ENCODE measurements around the gene PRR29.

Gene PRR29

GRCh38 chr17:64007838-64008282, 9.7 kb downstream of the PRR29 start:
- H3K4me3 ChIP-seq (ENCODE audit: low read depth, low read length) = no peak overlapping the region
- DNase-seq (ENCODE audit: low read depth) = no peak
- no peak for TF ChIP-seq CTCF (IDR thresholded peaks at IDR 0.05; ENCODE audit: low read depth, low read length, missing control alignments)

DNA sequence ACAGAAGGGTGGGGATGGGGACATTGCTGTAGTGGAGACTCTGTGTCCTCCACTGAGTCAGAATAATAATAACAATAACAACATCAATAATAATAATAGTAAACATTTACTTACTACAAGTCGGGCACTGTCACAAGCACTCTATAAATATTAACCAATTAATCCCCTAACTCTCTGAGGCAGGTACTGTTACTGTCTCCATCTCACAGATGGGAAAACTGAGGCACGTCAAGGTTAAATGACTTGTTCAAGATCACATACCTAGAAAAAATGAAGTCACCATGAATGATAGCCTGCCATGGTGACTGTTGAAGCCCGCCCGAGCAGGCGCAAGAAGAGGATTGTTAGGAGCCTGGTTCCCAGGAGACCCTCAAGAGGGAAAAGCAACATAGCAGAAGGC, 10.2 kb downstream of the PRR29 start:
- H3K4me3 ChIP-seq (ENCODE audit: low read depth, low read length) = no peak overlapping the region
- TF ChIP-seq CTCF (IDR thresholded peaks at IDR 0.05; ENCODE audit: low read depth, low read length, missing control alignments) = no peak
- no peak for DNase-seq (ENCODE audit: low read depth)

DNA sequence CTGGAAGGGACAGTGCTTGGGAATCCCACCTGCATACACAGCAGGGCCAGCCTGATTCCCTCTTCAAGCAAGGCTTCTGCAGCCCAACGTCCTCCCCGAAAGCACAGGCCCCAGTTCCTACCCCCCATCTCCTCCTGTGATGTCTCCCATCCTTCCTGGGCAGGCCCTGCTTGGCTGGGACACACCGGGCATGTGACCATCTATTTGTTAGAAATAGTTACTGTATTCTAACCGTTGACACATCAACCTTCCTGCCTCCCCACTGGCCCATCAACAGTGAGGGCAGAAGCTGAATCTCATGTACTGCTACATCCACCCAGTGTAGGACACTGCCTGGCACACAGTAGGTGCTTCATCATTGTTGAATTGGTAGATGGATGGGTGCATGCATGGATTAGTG, 10.7 kb downstream of the PRR29 start:
- DNase-seq (ENCODE audit: low read depth) = no peak
- no peak for TF ChIP-seq CTCF (IDR thresholded peaks at IDR 0.05; ENCODE audit: low read depth, low read length, missing control alignments)
- H3K4me3 ChIP-seq (ENCODE audit: low read depth, low read length) = no peak overlapping the region

DNA sequence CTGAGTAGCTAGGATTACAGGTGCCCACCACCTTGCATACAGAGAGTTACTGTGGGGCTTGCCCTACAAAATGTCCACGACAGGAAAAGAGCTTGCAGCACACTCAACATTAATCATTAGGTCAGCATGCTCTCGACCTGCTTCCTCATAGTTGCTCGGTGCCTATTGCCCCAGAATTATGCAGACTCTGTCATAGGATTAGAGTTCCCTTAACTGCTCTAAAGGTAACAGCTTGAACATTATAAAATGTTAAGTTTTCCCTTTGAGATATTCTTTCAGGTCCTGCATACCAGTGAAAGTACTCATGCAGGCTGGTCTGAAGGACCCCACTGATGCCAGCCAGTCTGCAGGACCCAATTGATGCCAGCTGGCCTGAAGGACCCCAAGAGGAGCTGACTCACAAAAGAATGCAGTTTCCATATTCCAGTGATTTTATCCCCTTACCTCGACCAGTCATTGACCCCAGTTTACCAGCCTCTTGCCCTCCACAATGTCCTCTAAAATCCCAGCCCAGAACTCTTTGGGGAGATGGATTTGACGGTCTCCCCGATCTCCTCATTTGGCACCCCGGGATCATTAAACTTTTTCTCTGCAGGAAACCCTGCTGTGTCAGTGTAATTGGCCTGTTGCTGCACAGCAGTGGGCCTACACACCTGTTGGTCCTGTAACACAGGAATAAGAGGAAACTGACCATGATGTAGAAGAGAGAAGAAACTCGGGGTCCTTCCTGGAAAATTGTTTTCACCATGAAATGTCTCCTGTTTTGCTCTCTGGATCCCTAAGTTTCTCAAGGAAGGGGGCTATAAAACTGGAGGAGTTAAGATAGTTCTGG, 11.6 kb downstream of the PRR29 start:
- no peak for TF ChIP-seq CTCF (IDR thresholded peaks at IDR 0.05; ENCODE audit: low read depth, low read length, missing control alignments)
- no peak for DNase-seq (ENCODE audit: low read depth)
- no peak overlapping the region for H3K4me3 ChIP-seq (ENCODE audit: low read depth, low read length)

- no peak for TF ChIP-seq CTCF (IDR thresholded peaks at IDR 0.05; ENCODE audit: low read depth, low read length, missing control alignments)
- no peak overlapping the region for H3K4me3 ChIP-seq (ENCODE audit: low read depth, low read length)
- no peak for DNase-seq (ENCODE audit: low read depth)
Observed at GRCh38 chr17:64015447-64015846, 17.3 kb downstream of the PRR29 start.

- DNase-seq (ENCODE audit: low read depth) = no peak
Observed at GRCh38 chr17:64016231-64016784, 18.2 kb downstream of the PRR29 start.

More at GRCh38 chr17:64016231-64016784, 18.2 kb downstream of the PRR29 start:
- peak; percentile 21 for TF ChIP-seq CTCF (IDR thresholded peaks at IDR 0.05; ENCODE audit: low read depth, low read length, missing control alignments)
- peak overlapping the region; percentile 13 for H3K4me3 ChIP-seq (ENCODE audit: low read depth, low read length)
